A673 (cell line): ENCODE data around the gene SNX12. TPM values are rescaled to one million over a fixed set of nuclear protein-coding genes. Genes with fewer than 3 reads are reported as not detected.

ENCODE experiments used
- total RNA-seq: library from RNA; stranded (reverse); gene quantifications from 2 replicates; pipeline ENCODE4 v1.2.3, GENCODE V29; 2021

Gene SNX12
- total RNA-seq, 1 experiment from 2014 or later: 58.9 TPM

Other genes with a start within 250 kb of the SNX12 start
- not detected in 2 replicates for gene TEX11, start 159.6 kb downstream of the SNX12 start, total RNA-seq
- gene SLC7A3, start 137.2 kb downstream of the SNX12 start, total RNA-seq: 2.8 and 4.9 TPM in 2 replicates
- 7.0 and 10.8 TPM in 2 replicates for gene FOXO4, start 27.5 kb upstream of the SNX12 start, total RNA-seq
- gene CXorf65, start 38.4 kb upstream of the SNX12 start, total RNA-seq: not detected in 2 replicates
- gene IL2RG, start 43.2 kb upstream of the SNX12 start, total RNA-seq: 2.8 and 3.0 TPM in 2 replicates
- gene MED12, start 50.3 kb upstream of the SNX12 start, total RNA-seq: 51.6 and 63.3 TPM in 2 replicates
- 1.2 and 1.7 TPM in 2 replicates for gene NLGN3, start 76.5 kb upstream of the SNX12 start, total RNA-seq
- not detected in 2 replicates for gene GJB1, start 154.9 kb upstream of the SNX12 start, total RNA-seq
- 47.6 and 52.7 TPM in 2 replicates for gene ZMYM3, start 185.8 kb upstream of the SNX12 start, total RNA-seq
- gene NONO, start 215.3 kb upstream of the SNX12 start, total RNA-seq: 705 and 792 TPM in 2 replicates
- gene ITGB1BP2, start 233.4 kb upstream of the SNX12 start, total RNA-seq: 6.6 and 7.0 TPM in 2 replicates